ENCODE results near the gene MYLK.

- no peak for TF ChIP-seq YBX1 (IDR thresholded peaks at IDR 0.05)
- TF ChIP-seq POLR2A (IDR thresholded peaks at IDR 0.05; ENCODE audit: low read depth, low read length) = no peak
Measured at GRCh38 chr3:123656691-123657090, 227.4 kb downstream of the MYLK start.
